H1 (cell line): Measurements from ENCODE around the gene TACC2. TPM values are rescaled to one million over a fixed set of nuclear protein-coding genes. Genes with fewer than 3 reads are reported as not detected.

Source experiments
- CHD7 ChIP-seq: fragments of 300-600 bp; sonication (generic); IDR thresholded peaks from 2 replicates; pipeline ENCODE4 v1.7.1; 2012; ENCODE audit warnings: low read length, moderate library complexity, mild to moderate bottlenecking, inconsistent platforms; ENCODE audit not compliant: insufficient replicate concordance
- polyA plus RNA-seq, 7 experiments: library from polyadenylated mRNA; depleted of rRNA in 3 of 7; stranded (reverse) in 5 of 7; unstranded in 2 of 7; fragments of >200 nt in 5 of 7; fragments of 200-250 nt in 2 of 7; gene quantifications; 1 replicate in 5 of 7; 2 replicates in 1 of 7; 4 replicates in 1 of 7; pipeline versions ENCODE4 v1.2.1 to v1.2.3, GENCODE V29; 2011 to 2013; ENCODE audit warnings: missing spikeins in 2 of 7, mixed read lengths in 2 of 7
- total RNA-seq: library from RNA; stranded (reverse); fragmentation: NEBNext Ultra II Directional; extraction: Animal tissue kit (Norgen Biotek cat#: 25700); gene quantifications from 2 replicates; pipeline ENCODE4 v1.2.1, GENCODE V29; 2021

The TACC2 gene
- total and polyA plus RNA-seq, 2 of the 8 experiments (the other 6 are each of a cell fraction or from before 2014, with no cell fraction given), result 21.2 to 46.6 TPM

- no peak for TF ChIP-seq CHD7
Observed at GRCh38 chr10:121947343-121948330, 41.3 kb upstream of the TACC2 start (continued).
